SU-DHL-6 (cell line): ENCODE results near the gene MORC1.

Experiments
- CTCF ChIP-seq: fragments of 200-600 bp; sonication (generic); IDR thresholded peaks from one replicate; pipeline ENCODE4 v1.5.1; 2017; ENCODE audit warnings: antibody characterized with exemption, mild to moderate bottlenecking, low read length, moderate library complexity; ENCODE audit not compliant: insufficient read depth, poor library complexity, severe bottlenecking
- EZH2phosphoT487 ChIP-seq: fragments of 200-600 bp; sonication (generic), shearing (Covaris generic); conservative IDR thresholded peaks from 2 replicates; pipeline ENCODE4 v1.6.1; 2018; ENCODE audit warnings: mild to moderate bottlenecking, antibody characterized with exemption, low read length, moderate library complexity, mixed read lengths

- TF ChIP-seq CTCF (no peak), EZH2phosphoT487 (no peak)
Measured at GRCh38 chr3:108973019-108973418, 144.9 kb downstream of the MORC1 start.
